Measurements from ENCODE around the gene THSD4. TPM values are rescaled to one million over a fixed set of nuclear protein-coding genes. Genes with fewer than 3 reads are reported as not detected.

The THSD4 gene
- total and polyA plus RNA-seq, 2 of the 4 experiments (the other 2 are of a cell fraction): 25.5 to 31.1 TPM

GRCh38 chr15:71592203-71592602 lies 476.9 kb downstream of the THSD4 start:
- no peak overlapping the region for H2BK20ac ChIP-seq (ENCODE audit: low read depth, low read length)
- peaks cover 5% of the 10 kb centered on the region; the same call in 1 of the 2 replicates for H4K20me1 ChIP-seq (ENCODE audit: insufficient read depth, low read length)
- intact Hi-C loops (cut with micrococcal nuclease): no loop called here
- BruUV-seq (replicated peaks): no TSS peak
- no peak overlapping the region for H2AFZ ChIP-seq (replicated peaks; ENCODE audit: low read length, poor library complexity)
- no peak overlapping the region for H3K4ac ChIP-seq (ENCODE audit: low read depth, low read length)
- CTCF ChIA-PET: no interaction called here
- H4K5ac ChIP-seq (ENCODE audit: low read depth, low read length): no peak overlapping the region
- H3K79me1 ChIP-seq (ENCODE audit: low read depth in 1 of 2, low read length in 2 of 2): peaks cover 0 to 8% of the 10 kb centered on the region in 2 experiments; a peak in 2 of 4 replicates
- no peaks in the 10 kb centered on the region for H3K36me3 ChIP-seq (ENCODE audit: control insufficient read depth, insufficient read depth, low read length)
- no peak for DNase-seq
- H2BK120ac ChIP-seq (ENCODE audit: low read depth, low read length): no peak overlapping the region
- no peak overlapping the region for H3K23ac ChIP-seq (ENCODE audit: low read depth, low read length)
- peaks cover 16% of the 10 kb centered on the region for H3K9me1 ChIP-seq (ENCODE audit: insufficient read depth, low read length)
- no peaks in the 10 kb centered on the region for H3K27me3 ChIP-seq (ENCODE audit: control insufficient read depth, insufficient read depth, low read length)
- dilution Hi-C loops (cut with HindIII; ENCODE audit: low sequenced_read_pairs, unreplicated experiment): no loop called here
- no CpG with 5 or more reads among the region's 6 CpGs for WGBS, 2 experiments (ENCODE audit: extremely low coverage in 2 of 2, insufficient read length in 1 of 2)
- no peak overlapping the region for H3K56ac ChIP-seq (ENCODE audit: extremely low read depth, insufficient read depth, low read length)
- no peak overlapping the region for H2BK15ac ChIP-seq (ENCODE audit: low read depth, low read length)
- H2AK5ac ChIP-seq (ENCODE audit: low read depth, low read length): no peak overlapping the region
- no peak for ATAC-seq (ENCODE audit: low read depth)
- H3K4me1 ChIP-seq (ENCODE audit: control insufficient read depth, insufficient read depth, low read length): peaks cover 9% of the 10 kb centered on the region
- H3K4me2 ChIP-seq (ENCODE audit: low read depth, low read length): no peak overlapping the region
- H3K4me3 ChIP-seq (ENCODE audit: insufficient read depth, low read depth, low read length): no peak overlapping the region
- no peak overlapping the region for H3K9ac ChIP-seq (ENCODE audit: low read depth, low read length)
- H3K14ac ChIP-seq (replicated peaks; ENCODE audit: low read depth, low read length): no peak overlapping the region
- POLR2A ChIA-PET (ENCODE audit: unreplicated experiment): no interaction called here
- in situ Hi-C loops (cut with MboI; ENCODE audit: low sequenced_read_pairs): no loop called here
- no peaks in the 10 kb centered on the region for H3K9me3 ChIP-seq (ENCODE audit: control insufficient read depth, insufficient read depth, low read length)
- H2BK5ac ChIP-seq (ENCODE audit: low read depth, low read length, poor library complexity, severe bottlenecking): no peak overlapping the region
- no peak overlapping the region for H4K91ac ChIP-seq (ENCODE audit: insufficient read depth, low read depth, low read length)
- no peak overlapping the region for H3K27ac ChIP-seq (ENCODE audit: insufficient read depth, low read length)
- no peak overlapping the region for H4K8ac ChIP-seq (ENCODE audit: low read depth in 2 of 2, low read length in 2 of 2)
- no peak overlapping the region for H2AK9ac ChIP-seq (replicated peaks; ENCODE audit: low read depth, low read length, poor library complexity)
- H3K18ac ChIP-seq (ENCODE audit: low read depth, low read length): no peak overlapping the region
- no peak for TF ChIP-seq CEBPB (IDR thresholded peaks at IDR 0.05; ENCODE audit: low read depth, low read length)
- TF ChIP-seq MAZ (IDR thresholded peaks at IDR 0.05; ENCODE audit: borderline replicate concordance, low read depth, low read length): no peak
- TF ChIP-seq RAD21 (IDR thresholded peaks at IDR 0.05; ENCODE audit: low read length): no peak
- no peak for TF ChIP-seq MAFK (IDR thresholded peaks at IDR 0.05; ENCODE audit: low read depth, low read length)

Data from IMR-90 (cell line).